K562 (cell line): ENCODE measurements around the gene CAPZB. TPM values are rescaled to one million over a fixed set of nuclear protein-coding genes. Genes with fewer than 3 reads are reported as not detected.

Experiments used
- ATF7 ChIP-seq: fragments of 450-650 bp; IDR thresholded peaks from 2 replicates; pipeline ENCODE4 v1.7.1; 2014; ENCODE audit warnings: mild to moderate bottlenecking, moderate library complexity
- DMBX1 ChIP-seq: fragments of 250-450 bp; sonication (Bioruptor Pico); IDR thresholded peaks from 2 replicates; pipeline ENCODE4 v1.8.0; 2022; ENCODE audit warnings: inconsistent platforms, mild to moderate bottlenecking, moderate library complexity, borderline replicate concordance
- RAD51 ChIP-seq: fragments of 450-650 bp; IDR thresholded peaks from 2 replicates; pipeline ENCODE4 v1.7.1; 2016; ENCODE audit warnings: low read depth, mild to moderate bottlenecking, borderline replicate concordance
- TOE1 ChIP-seq, 2 experiments: fragments of 450-650 bp in 1 of 2; sonication (generic) in 1 of 2; formaldehyde crosslinking in 1 of 2; IDR thresholded peaks; 2 replicates each; pipeline versions ENCODE4 v1.7.1 to v1.8.0; 2016 to 2022; ENCODE audit warnings: borderline replicate concordance in 2 of 2, mild to moderate bottlenecking in 2 of 2, antibody characterized with exemption in 1 of 2, inconsistent platforms in 1 of 2, low read depth in 1 of 2, missing genetic modification reagents in 1 of 2, moderate library complexity in 1 of 2
- TRIM24 ChIP-seq, 2 experiments: fragments of 450-650 bp; IDR thresholded peaks; 2 replicates each; pipeline ENCODE4 v1.6.1; 2016
- polyA plus RNA-seq, 8 experiments: library from polyadenylated mRNA; depleted of rRNA in 4 of 8; stranded (reverse) in 5 of 8; unstranded in 3 of 8; fragments of >200 nt; fragmentation: Nextera tagmentation in 2 of 8; fragmentation: Illumina TruSeq in 1 of 8; extraction: Ambion mirVana in 2 of 8; extraction: Trizol in 1 of 8; gene quantifications; 2 replicates each; pipeline versions ENCODE4 v1.2.1 to v1.2.3, GENCODE V29; 2011 to 2014; ENCODE audit warnings: inconsistent platforms in 1 of 8, missing spikeins in 1 of 8
- total RNA-seq, 7 experiments: library from RNA; depleted of rRNA in 6 of 7; stranded (reverse); fragments of >200 nt in 6 of 7; fragmentation: Illumina TruSeq in 2 of 7; extraction: Trizol in 2 of 7; gene quantifications; 2 replicates each; pipeline versions ENCODE4 v1.2.1 to v1.2.3, GENCODE V29; 2011 to 2021; ENCODE audit warnings: low replicate concordance in 1 of 7
- TF ChIP-seq, protein P1 (sequence below): fragments of 450-650 bp; formaldehyde crosslinking; IDR thresholded peaks from 2 replicates; pipeline ENCODE4 v1.4.0; 2020; ENCODE audit warnings: mild to moderate bottlenecking, mixed read lengths
- TF ChIP-seq, protein P2 (sequence below), 2 experiments: IDR thresholded peaks; 2 replicates each; pipeline ENCODE4 v1.6.1; 2011; ENCODE audit warnings: borderline replicate concordance in 1 of 2, control low read depth in 1 of 2, low read depth in 1 of 2, low read length in 1 of 2, mild to moderate bottlenecking in 1 of 2, mixed read lengths in 1 of 2, moderate library complexity in 1 of 2; ENCODE audit not compliant: insufficient read depth in 1 of 2, insufficient read length in 1 of 2, poor library complexity in 1 of 2, severe bottlenecking in 1 of 2; ENCODE audit errors: extremely low read depth in 1 of 2
- TF ChIP-seq, protein P3 (sequence below), 2 experiments: fragments of 450-650 bp in 1 of 2; sonication (generic) in 1 of 2; formaldehyde crosslinking in 1 of 2; IDR thresholded peaks in 1 of 2; conservative IDR thresholded peaks in 1 of 2; 2 replicates each; pipeline versions ENCODE4 v1.6.1 to v1.8.1; 2016 to 2023; ENCODE audit warnings: mild to moderate bottlenecking in 2 of 2, moderate library complexity in 2 of 2, inconsistent platforms in 1 of 2, missing genetic modification reagents in 1 of 2

Gene CAPZB
- total and polyA plus RNA-seq, 9 of the 15 experiments (the other 6 are each of a cell fraction or from before 2014, with no cell fraction given): 57.6 to 297 (median 125) TPM

DNA sequence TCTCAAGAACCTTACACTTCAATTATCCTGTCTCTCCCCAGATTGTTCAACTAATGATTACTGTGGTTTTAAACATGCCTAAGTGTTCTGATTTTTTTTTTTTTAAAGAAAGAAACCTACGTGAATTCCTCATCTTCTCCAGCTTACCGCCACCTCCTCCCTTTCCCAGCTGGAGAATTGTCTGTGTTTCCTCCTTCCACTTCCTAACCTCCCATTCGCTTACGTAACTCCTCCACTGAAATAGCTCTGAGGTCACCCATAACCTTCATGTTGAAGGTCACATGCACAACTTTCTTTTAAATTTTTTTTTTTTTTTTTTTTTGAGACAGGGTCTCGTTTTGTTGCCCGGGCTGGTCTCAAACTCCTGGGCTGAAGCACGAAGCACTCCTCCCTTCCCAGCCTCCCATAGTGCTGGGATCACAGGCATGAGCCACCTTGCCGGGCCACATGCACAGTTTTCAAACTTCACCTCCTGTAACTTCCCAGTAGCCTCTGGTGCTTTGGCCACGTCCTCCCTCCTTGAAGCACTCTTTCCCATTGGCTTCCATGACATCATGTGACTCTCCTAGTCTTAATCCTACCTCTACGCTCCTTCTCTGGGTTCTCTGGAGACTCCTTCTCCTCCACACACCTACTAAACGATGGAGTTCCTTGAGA lies 9.8 kb upstream of the CAPZB start (continued):
- TF ChIP-seq, protein P1, sequence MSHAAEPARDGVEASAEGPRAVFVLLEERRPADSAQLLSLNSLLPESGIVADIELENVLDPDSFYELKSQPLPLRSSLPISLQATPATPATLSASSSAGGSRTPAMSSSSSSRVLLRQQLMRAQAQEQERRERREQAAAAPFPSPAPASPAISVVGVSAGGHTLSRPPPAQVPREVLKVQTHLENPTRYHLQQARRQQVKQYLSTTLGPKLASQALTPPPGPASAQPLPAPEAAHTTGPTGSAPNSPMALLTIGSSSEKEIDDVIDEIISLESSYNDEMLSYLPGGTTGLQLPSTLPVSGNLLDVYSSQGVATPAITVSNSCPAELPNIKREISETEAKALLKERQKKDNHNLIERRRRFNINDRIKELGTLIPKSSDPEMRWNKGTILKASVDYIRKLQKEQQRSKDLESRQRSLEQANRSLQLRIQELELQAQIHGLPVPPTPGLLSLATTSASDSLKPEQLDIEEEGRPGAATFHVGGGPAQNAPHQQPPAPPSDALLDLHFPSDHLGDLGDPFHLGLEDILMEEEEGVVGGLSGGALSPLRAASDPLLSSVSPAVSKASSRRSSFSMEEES: peak; percentile 65
- peak; percentile 48; the same call in 1 of the 2 replicates for TF ChIP-seq ATF7
- TF ChIP-seq, protein P2, sequence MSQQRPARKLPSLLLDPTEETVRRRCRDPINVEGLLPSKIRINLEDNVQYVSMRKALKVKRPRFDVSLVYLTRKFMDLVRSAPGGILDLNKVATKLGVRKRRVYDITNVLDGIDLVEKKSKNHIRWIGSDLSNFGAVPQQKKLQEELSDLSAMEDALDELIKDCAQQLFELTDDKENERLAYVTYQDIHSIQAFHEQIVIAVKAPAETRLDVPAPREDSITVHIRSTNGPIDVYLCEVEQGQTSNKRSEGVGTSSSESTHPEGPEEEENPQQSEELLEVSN (IDR thresholded peaks at IDR 0.05; ENCODE audit: borderline replicate concordance in 1 of 2, extremely low read depth in 1 of 2, insufficient read depth in 1 of 2, insufficient read length in 1 of 2, low read depth in 1 of 2, low read length in 1 of 2, poor library complexity in 1 of 2, severe bottlenecking in 1 of 2): peak; percentile 31 to 75
- peak; percentile 41 to 64; a peak in 2 of 4 replicates for TF ChIP-seq TRIM24 (IDR thresholded peaks at IDR 0.05)
- TF ChIP-seq TOE1 (IDR thresholded peaks at IDR 0.05; ENCODE audit: borderline replicate concordance): peak; percentile 88
- no peak for TF ChIP-seq TOE1 (CRISPR knock-in tag; IDR thresholded peaks at IDR 0.05; ENCODE audit: borderline replicate concordance, low read depth)
- TF ChIP-seq RAD51: peak; percentile 76
- TF ChIP-seq, protein P3, sequence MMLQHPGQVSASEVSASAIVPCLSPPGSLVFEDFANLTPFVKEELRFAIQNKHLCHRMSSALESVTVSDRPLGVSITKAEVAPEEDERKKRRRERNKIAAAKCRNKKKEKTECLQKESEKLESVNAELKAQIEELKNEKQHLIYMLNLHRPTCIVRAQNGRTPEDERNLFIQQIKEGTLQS (IDR thresholded peaks at IDR 0.05): peak; percentile 36
- TF ChIP-seq, protein P3 (CRISPR knock-in tag; conservative IDR thresholded peaks at IDR 0.05): no peak
- peak; percentile 52; the same call in 1 of the 2 replicates for TF ChIP-seq DMBX1 (CRISPR knock-in tag)
